Upper lobe of left lung (tissue), 6 donors: ENCODE measurements around the gene WT1. TPM values are rescaled to one million over a fixed set of nuclear protein-coding genes. Genes with fewer than 3 reads are reported as not detected.

ENCODE experiments used
- ATAC-seq, 2 donors: fragments of 200-7000 bp; cut with Tn5 transposase; one replicate each; pipeline ENCODE4 v1.9.1; 2022; ENCODE audit warnings: mild to moderate bottlenecking in 2 of 2, moderate library complexity in 2 of 2; ENCODE audit not compliant: low FRiP score in 2 of 2
- DNase-seq, 2 donors: peaks; one replicate each; pipeline ENCODE4 v3.0.0-alpha.2; 2019 to 2020
- H3K27ac ChIP-seq, 4 donors: fragments of 200-600 bp; sonication (generic); one replicate each; pipeline ENCODE4 v1.5.1; 2016 to 2019
- H3K27me3 ChIP-seq, 4 donors: fragments of 200-600 bp; sonication (generic); one replicate each; pipeline ENCODE4 v1.5.1; 2017 to 2019
- H3K36me3 ChIP-seq, 4 donors: fragments of 200-600 bp; sonication (generic); one replicate each; pipeline ENCODE4 v1.5.1; 2016 to 2019
- H3K4me1 ChIP-seq, 4 donors: fragments of 200-600 bp; sonication (generic); one replicate each; pipeline ENCODE4 v1.5.1; 2018 to 2019
- H3K4me3 ChIP-seq, 4 donors: fragments of 200-600 bp; sonication (generic); one replicate each; pipeline ENCODE4 v1.5.1; 2017 to 2019; ENCODE audit warnings: mild to moderate bottlenecking in 2 of 4, moderate library complexity in 1 of 4
- H3K9me3 ChIP-seq, 4 donors: fragments of 200-600 bp; sonication (generic); one replicate each; pipeline ENCODE4 v1.5.1; 2018 to 2019
- EP300 ChIP-seq, 4 donors: sonication (generic); formaldehyde crosslinking; IDR thresholded peaks; one replicate each; pipeline ENCODE4 v1.5.1; 2017; ENCODE audit warnings: antibody characterized with exemption in 4 of 4, control low read depth in 2 of 4
- POLR2A ChIP-seq, 4 donors: fragments of 450-650 bp; IDR thresholded peaks; one replicate each; pipeline ENCODE4 v1.5.1; 2016 to 2017; ENCODE audit warnings: antibody characterized with exemption in 4 of 4, mild to moderate bottlenecking in 2 of 4
- POLR2AphosphoS5 ChIP-seq, 2 donors: sonication (generic); formaldehyde crosslinking; IDR thresholded peaks; one replicate each; pipeline ENCODE4 v1.5.1; 2017; ENCODE audit warnings: antibody characterized with exemption in 2 of 2
- WGBS, 2 donors: methylation state at CpG; one replicate each; pipeline ENCODE4 v1.1.5; 2017 to 2018; 5-methylcytosine and 5-hydroxymethylcytosine counted together
- total RNA-seq, 6 donors: library from RNA; depleted of rRNA in 4 of 6; stranded (reverse); fragments of >200 nt in 4 of 6; gene quantifications; one replicate each; pipeline versions ENCODE4 v1.1.0 to v1.2.1, GENCODE V29; 2016 to 2021
- TF ChIP-seq, protein P1 (sequence below), 6 experiments: fragments of 450-650 bp in 4 of 6; fragments of 200-600 bp in 2 of 6; sonication (generic) in 2 of 6; IDR thresholded peaks; one replicate each; pipeline ENCODE4 v1.5.1; 2016 to 2019; ENCODE audit warnings: antibody characterized with exemption in 6 of 6
- donor health status: DM: no; HTN: no; CAD: no; lungs with moderate emphysema.
- donor health status: DM: no; HTN: yes; CAD: no; lungs with severe emphysema.

The WT1 gene
- total RNA-seq, 6 donors from 2014 or later = 0.77 to 1.1 TPM; not detected in 4

DNA sequence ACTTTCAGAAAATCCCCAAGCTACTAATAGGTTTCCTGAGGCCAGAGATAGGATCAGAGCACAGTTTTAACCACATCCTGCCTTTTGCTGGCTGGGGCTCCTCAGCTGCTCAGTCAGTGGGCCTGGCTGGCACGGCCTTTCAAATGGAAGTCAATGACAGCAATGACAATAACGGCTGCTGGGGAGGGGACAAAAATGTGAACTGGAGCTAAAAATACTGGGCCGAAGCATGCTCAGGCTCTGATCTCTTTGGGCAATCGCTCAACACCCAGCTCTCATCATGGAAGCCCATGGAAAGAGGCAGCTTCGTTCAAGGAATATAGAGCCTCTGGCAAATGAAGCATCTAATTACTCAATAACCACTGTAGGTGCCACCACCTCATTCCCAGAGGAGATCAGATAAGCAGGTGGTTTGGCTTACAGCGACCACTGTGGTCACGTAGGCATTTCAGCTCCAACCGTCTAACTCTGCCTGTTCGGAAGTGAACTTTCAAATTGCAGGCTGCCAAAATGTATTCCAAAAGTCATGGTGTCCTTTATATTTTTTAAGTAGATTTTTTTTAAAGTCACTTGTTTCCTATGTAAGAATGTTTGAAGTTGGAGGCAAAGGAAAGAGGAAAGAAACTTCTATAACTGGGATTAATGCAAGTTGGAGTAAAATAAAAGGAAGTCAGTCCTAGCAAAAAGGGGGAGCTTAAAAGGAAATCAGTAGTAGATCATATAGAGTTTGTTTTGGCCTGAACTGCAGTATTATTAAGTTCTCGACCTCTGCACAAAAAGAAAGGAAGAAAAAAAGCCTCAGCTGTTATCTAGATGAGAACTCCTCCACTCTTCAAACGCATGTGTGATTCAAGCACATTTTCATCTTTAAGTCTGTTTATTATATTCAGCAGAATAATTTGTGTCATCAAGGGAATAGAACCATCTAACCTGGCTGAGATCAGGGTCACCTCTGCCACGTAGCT, 14.1 kb downstream of the WT1 start:
- TF ChIP-seq POLR2A (IDR thresholded peaks at IDR 0.05) (no peak), POLR2AphosphoS5 (IDR thresholded peaks at IDR 0.05) (no peak), EP300 (IDR thresholded peaks at IDR 0.05) (no peak)
- TF ChIP-seq, protein P1, sequence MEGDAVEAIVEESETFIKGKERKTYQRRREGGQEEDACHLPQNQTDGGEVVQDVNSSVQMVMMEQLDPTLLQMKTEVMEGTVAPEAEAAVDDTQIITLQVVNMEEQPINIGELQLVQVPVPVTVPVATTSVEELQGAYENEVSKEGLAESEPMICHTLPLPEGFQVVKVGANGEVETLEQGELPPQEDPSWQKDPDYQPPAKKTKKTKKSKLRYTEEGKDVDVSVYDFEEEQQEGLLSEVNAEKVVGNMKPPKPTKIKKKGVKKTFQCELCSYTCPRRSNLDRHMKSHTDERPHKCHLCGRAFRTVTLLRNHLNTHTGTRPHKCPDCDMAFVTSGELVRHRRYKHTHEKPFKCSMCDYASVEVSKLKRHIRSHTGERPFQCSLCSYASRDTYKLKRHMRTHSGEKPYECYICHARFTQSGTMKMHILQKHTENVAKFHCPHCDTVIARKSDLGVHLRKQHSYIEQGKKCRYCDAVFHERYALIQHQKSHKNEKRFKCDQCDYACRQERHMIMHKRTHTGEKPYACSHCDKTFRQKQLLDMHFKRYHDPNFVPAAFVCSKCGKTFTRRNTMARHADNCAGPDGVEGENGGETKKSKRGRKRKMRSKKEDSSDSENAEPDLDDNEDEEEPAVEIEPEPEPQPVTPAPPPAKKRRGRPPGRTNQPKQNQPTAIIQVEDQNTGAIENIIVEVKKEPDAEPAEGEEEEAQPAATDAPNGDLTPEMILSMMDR (IDR thresholded peaks at IDR 0.05) = no peak

GRCh38 chr11:32420139-32420538, 15.2 kb downstream of the WT1 start:
- no peaks in the 10 kb centered on the region for H3K9me3 ChIP-seq
- ATAC-seq (no peak), DNase-seq (no peak)
- H3K27ac ChIP-seq = no peak overlapping the region
- no peak overlapping the region for H3K4me3 ChIP-seq
- H3K36me3 ChIP-seq = no peaks in the 10 kb centered on the region
- no peaks in the 10 kb centered on the region for H3K27me3 ChIP-seq
- H3K4me1 ChIP-seq = no peaks in the 10 kb centered on the region
- TF ChIP-seq EP300 (IDR thresholded peaks at IDR 0.05) = no peak
- no peak for TF ChIP-seq POLR2AphosphoS5 (IDR thresholded peaks at IDR 0.05)
- TF ChIP-seq POLR2A (IDR thresholded peaks at IDR 0.05) = no peak
- TF ChIP-seq, protein P1 (IDR thresholded peaks at IDR 0.05) = no peak

More for the DNA sequence above, 14.1 kb downstream of the WT1 start:
- no peak for DNase-seq
- H3K27ac ChIP-seq = no peak overlapping the region
- H3K9me3 ChIP-seq = no peaks in the 10 kb centered on the region
- ATAC-seq = no peak
- H3K4me3 ChIP-seq = no peak overlapping the region
- no peaks in the 10 kb centered on the region for H3K36me3 ChIP-seq
- H3K4me1 ChIP-seq = no peaks in the 10 kb centered on the region
- peaks cover 0 to 3% (median under 1%) of the 10 kb centered on the region in 4 donors for H3K27me3 ChIP-seq
- WGBS, 2 donors = 43 to 46% methylated on average over 11 to 12 of the region's 12 CpGs

DNA sequence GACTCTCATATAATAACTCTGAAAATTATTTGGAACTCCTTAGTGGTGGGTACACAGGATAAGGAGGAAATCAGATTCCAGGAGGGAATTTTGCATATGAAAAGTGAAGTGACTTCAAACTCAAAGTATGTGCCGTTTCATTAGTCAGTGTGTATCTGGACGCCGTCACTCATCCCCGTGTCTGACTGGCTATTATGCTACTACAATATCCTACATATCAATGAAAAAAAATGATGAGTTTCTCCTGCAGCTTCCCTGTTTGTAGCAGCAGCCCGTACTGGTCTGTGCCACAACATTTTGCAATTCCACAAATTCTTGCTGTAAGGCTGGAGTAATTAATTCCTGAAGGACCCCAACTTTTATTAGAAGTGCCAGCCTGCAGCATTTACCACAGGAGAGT, 16.5 kb downstream of the WT1 start:
- WGBS, 2 donors = 29 to 37% methylated on average over 5 of the region's 5 CpGs

DNA sequence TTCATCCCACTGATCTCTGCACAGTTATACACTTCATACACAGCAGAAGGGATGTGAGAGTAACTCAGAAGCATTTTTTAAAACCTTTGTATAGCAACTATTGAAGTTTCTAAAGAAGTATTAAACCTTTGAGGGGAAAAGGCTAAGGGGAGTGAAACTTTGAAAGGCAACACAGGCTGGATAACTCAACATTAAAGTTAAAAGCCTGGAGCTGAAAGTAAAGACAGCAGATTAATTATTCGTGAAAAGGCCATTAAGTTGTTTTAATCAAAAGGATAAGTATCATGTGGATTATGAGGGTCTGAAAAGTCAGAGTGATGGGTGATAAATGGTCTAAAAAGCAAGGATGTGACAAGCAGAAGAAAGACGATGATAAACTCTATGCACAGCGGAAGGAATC, 17.5 kb downstream of the WT1 start:
- H3K27me3 ChIP-seq = no peaks in the 10 kb centered on the region
- no peak overlapping the region for H3K4me3 ChIP-seq
- H3K9me3 ChIP-seq = no peaks in the 10 kb centered on the region
- no peak overlapping the region for H3K27ac ChIP-seq
- 76 to 77% methylated on average over 3 of the region's 3 CpGs for WGBS, 2 donors
- no peaks in the 10 kb centered on the region for H3K36me3 ChIP-seq
- no peaks in the 10 kb centered on the region for H3K4me1 ChIP-seq
- TF ChIP-seq POLR2A (IDR thresholded peaks at IDR 0.05) (no peak), POLR2AphosphoS5 (IDR thresholded peaks at IDR 0.05) (no peak), EP300 (IDR thresholded peaks at IDR 0.05) (no peak)
- TF ChIP-seq, protein P1 (IDR thresholded peaks at IDR 0.05) = no peak
- ATAC-seq (no peak), DNase-seq (no peak)

More for the DNA sequence above, 16.5 kb downstream of the WT1 start:
- H3K4me1 ChIP-seq = no peaks in the 10 kb centered on the region
- H3K36me3 ChIP-seq = no peaks in the 10 kb centered on the region
- TF ChIP-seq POLR2A (IDR thresholded peaks at IDR 0.05) (no peak), POLR2AphosphoS5 (IDR thresholded peaks at IDR 0.05) (no peak), EP300 (IDR thresholded peaks at IDR 0.05) (no peak)
- TF ChIP-seq, protein P1 (IDR thresholded peaks at IDR 0.05) = no peak
- ATAC-seq (no peak), DNase-seq (no peak)
- no peaks in the 10 kb centered on the region for H3K9me3 ChIP-seq
- H3K27me3 ChIP-seq = no peaks in the 10 kb centered on the region
- H3K27ac ChIP-seq = no peak overlapping the region
- no peak overlapping the region for H3K4me3 ChIP-seq
